Fibroblast of skin of back (primary cell): ENCODE data around the gene LY6G5B.
"Not testable (repeated sequence)": the region's sequence is repeated elsewhere in the genome, so short reads cannot be mapped to it uniquely, and the experiment has no call there.

Experiments used
- DNase-seq: peaks from one replicate; pipeline ENCODE4 v3.0.0-alpha.2; 2013

LY6G5B gene

GRCh38 chr6:31691078-31691463, 21.3 kb downstream of the LY6G5B start:
- DNase-seq = no peak

- DNase-seq = no peak
Observed at GRCh38 chr6:31691564-31692108, 21.9 kb downstream of the LY6G5B start.

- no peak for DNase-seq
Observed at GRCh38 chr6:31692353-31692752, 22.6 kb downstream of the LY6G5B start.

GRCh38 chr6:31692886-31693285, 23.1 kb downstream of the LY6G5B start:
- DNase-seq = no peak

- DNase-seq = no peak
Observed at GRCh38 chr6:31693535-31693934, 23.8 kb downstream of the LY6G5B start.

GRCh38 chr6:31697555-31697954, 27.8 kb downstream of the LY6G5B start:
- no peak for DNase-seq

- no peak for DNase-seq
Observed at GRCh38 chr6:31700740-31701401, 31.1 kb downstream of the LY6G5B start.

GRCh38 chr6:31701666-31702404, 32.1 kb downstream of the LY6G5B start:
- DNase-seq = no peak

- DNase-seq = no peak
Observed at GRCh38 chr6:31702405-31702818, 32.6 kb downstream of the LY6G5B start.

GRCh38 chr6:31702819-31703716, 33.3 kb downstream of the LY6G5B start, which contains the start of gene ABHD16A:
Gene ABHD16A (minus strand): TSS chr6:31703324. CDS start chr6:31703281, 43 bp downstream.
- peak; percentile 98 for DNase-seq

GRCh38 chr6:31705931-31706330, 36.2 kb downstream of the LY6G5B start:
- DNase-seq = no peak

GRCh38 chr6:31706599-31706998, 36.8 kb downstream of the LY6G5B start, which contains the start of gene LY6G6F:
Gene LY6G6F (plus strand): TSS chr6:31706866. CDS start chr6:31706907, 41 bp downstream.
- DNase-seq = no peak

- DNase-seq = no peak
Observed at GRCh38 chr6:31707701-31708100, 37.9 kb downstream of the LY6G5B start.

- no peak for DNase-seq
Observed at GRCh38 chr6:31708224-31708623, 38.4 kb downstream of the LY6G5B start.

GRCh38 chr6:31709157-31709556, 39.4 kb downstream of the LY6G5B start:
- DNase-seq = not testable (repeated sequence)

- DNase-seq = no peak
Observed at GRCh38 chr6:31710523-31711219, 40.9 kb downstream of the LY6G5B start.

GRCh38 chr6:31711233-31711632, 41.5 kb downstream of the LY6G5B start:
- no peak for DNase-seq

- DNase-seq = no peak
Observed at GRCh38 chr6:31712296-31712695, 42.5 kb downstream of the LY6G5B start.

GRCh38 chr6:31713465-31713864, 43.7 kb downstream of the LY6G5B start:
- no peak for DNase-seq

GRCh38 chr6:31713991-31714684, 44.4 kb downstream of the LY6G5B start:
- DNase-seq = no peak
